Suppressor macrophage treated with lipopolysaccharide for 4 hours (primary cell): Measurements from ENCODE around the gene CASP3.
"Not testable (repeated sequence)": the region's sequence is repeated elsewhere in the genome, so short reads cannot be mapped to it uniquely, and the experiment has no call there.

Experiments
- DNase-seq: peaks from one replicate; pipeline ENCODE4 v3.0.0-alpha.2; 2020

Gene CASP3

DNA sequence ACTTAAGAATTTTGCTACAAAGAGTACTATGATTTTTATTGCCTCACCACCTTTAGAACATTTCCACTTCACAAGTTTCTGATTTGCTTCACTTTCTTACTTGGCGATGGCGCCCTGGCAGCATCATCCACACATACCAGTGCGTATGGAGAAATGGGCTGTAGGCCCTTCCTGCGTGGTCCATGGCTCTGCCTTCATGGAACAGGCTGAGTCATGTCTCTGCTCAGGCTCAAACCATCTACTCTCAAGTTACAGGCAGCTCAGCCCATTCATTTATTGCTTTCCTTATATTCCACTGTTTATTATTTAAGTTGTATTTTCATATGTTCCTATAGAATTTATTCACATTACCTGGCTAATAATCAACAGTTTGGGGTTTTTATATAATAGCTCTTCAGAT, 21.1 kb downstream of the CASP3 start:
- no peak for DNase-seq

DNA sequence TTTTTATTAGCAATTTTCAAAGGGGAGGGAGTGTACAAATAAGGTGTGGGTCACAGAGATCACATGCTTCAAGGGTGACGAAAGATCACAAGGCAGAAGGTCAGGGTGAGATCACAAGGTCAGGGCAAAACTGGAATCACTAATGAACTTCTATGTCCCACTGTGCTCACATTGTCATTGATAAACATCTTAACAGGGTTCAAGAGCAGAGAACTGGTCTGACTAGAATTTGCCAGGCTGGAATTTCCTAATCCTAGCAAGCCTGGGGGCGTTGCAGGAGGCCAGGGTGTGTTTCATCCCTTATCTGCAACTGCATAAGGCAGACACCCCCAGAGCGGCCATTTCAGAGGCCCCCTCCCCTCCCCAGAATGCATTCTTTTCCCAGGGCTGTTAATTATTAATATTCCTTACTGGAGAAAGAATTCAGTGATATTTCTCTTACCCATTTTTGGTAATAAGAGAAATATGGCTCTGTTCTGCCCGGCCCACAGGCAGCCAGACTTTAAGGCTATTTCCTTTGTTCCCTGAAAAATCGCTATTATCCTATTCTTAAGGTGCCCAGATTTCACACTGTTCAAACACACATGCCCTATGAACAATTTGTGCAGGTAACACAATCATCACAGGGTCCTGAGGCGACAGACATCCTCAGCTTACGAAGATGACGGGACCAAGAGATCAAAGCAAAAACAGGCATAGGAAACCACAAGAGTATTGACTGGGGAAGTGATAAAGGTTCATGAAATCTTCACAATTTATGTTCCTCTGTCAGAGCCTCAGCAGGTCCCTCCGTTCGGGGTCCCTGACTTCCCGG, 23.3 kb downstream of the CASP3 start:
- peak; percentile 21 for DNase-seq

DNA sequence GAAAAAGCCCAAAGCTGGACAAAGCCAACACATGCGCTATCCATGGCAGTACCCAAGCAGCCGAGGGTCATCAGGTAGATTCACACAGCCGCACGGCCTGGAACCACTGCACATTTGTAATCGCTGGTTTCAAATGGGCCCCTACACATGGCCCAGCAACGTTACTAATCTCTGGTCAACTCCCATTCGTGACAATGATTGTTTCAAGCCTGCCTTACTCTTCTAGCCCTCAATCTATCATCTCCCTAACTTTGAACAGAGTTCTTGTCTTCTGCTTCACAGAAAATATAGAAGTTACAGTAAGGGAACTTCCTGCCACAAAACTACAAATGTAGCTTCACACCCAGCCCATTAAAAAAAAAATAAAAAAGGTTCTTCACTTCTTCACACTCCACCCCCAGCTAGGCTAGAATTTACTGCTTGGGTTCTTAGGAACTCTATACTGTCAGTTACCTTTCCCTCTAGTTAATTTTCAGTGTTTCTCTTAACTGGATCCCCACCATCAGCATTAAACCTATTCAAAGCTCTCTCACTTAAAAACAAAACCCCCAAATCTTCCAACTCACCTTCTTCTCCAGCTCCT, 24.2 kb downstream of the CASP3 start:
- no peak for DNase-seq

DNA sequence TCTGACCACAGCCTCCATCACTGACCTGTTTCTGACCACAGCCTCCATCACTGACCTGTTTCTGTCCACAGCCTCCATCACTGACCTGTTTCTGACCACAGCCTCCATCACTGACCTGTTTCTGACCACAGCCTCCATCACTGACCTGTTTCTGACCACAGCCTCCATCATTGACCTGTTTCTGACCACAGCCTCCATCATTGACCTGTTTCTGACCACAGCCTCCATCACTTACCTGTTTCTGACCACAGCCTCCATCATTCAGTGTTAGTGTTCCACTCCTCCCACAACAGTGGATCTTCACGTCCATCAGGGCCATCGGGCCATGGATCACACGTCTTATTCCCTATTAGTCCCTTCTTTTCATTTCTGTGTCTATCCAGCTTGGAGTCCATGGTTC, 24.7 kb downstream of the CASP3 start:
- not testable (repeated sequence) for DNase-seq

DNA sequence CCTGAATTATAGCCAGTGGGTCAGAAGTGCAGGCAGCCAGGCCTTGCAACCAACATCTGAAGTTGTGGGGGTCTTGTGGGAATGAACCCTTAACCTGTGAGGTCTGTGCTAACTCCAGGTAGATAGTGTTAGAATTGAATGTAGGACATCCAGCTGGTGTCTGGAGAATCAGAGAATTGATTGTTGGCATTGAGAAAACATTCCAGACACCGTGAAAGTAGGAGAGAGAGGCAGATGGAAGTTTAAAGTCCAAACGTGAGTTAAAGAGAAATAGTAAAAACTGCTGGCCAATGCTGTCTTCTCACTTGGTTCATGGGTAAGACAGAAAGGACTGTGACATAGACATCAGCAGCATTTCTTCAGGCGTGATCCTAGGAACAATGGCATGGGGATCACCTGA, 27.7 kb downstream of the CASP3 start:
- DNase-seq = no peak

DNA sequence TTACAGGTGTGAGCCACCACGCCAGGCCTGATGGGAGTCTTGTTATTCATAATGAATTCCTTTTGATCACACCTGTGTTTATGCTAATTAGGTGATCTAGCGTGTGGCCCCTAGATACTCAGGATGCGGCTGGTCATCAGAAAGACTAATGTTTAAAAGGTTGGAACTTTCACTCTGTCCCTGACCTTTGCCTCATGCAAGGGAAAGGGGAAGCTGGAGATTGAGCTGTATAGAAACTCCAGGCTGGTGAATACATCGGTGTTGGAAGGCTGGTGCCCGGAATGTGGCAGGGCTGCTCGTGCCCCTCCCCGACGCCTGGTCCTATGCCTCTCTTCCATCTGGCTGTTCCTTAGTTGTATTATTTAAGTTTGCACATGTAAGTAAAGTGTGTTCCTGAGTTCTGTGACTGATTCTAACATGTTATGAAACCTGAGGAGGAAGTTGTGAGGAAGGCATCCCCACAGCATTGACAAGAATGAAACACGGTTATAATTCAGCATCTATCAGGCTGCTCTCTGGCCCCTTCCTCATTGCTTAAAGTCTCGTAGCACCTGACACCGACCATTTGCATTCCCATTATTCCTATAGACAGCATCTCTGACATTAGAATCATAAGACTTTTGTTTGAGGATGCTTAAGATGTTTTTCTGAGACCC, 28.9 kb downstream of the CASP3 start:
- peak; percentile 65 for DNase-seq

DNA sequence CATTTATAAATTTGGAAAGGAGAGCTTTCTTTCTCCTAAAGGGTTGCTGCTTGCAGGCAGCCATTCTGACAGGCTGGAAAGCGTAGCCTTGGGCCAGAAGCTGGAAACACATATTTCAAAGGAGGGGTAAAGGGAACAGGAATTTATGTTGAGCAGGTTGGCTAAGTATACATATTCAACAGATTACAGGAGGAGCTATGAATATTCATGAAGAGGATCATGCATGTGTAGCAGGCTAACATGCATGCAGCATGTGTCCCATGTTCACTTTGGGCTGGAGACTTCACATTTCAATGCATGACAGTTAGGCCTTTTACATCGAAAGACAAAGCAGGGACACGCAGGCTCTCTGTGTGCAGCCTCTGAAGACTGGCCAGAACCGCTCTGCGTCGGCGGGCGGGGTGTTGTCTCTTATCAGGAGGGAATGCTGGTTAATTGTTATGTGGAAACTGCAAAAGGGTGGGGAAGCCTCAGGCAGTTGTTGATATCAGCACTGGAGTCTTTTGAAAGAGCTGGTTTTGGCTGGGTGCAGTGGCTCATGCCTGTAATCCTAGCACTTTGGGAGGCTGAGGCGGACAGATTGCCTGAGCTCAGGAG, 31.5 kb downstream of the CASP3 start:
- peak; percentile 26 for DNase-seq

DNA sequence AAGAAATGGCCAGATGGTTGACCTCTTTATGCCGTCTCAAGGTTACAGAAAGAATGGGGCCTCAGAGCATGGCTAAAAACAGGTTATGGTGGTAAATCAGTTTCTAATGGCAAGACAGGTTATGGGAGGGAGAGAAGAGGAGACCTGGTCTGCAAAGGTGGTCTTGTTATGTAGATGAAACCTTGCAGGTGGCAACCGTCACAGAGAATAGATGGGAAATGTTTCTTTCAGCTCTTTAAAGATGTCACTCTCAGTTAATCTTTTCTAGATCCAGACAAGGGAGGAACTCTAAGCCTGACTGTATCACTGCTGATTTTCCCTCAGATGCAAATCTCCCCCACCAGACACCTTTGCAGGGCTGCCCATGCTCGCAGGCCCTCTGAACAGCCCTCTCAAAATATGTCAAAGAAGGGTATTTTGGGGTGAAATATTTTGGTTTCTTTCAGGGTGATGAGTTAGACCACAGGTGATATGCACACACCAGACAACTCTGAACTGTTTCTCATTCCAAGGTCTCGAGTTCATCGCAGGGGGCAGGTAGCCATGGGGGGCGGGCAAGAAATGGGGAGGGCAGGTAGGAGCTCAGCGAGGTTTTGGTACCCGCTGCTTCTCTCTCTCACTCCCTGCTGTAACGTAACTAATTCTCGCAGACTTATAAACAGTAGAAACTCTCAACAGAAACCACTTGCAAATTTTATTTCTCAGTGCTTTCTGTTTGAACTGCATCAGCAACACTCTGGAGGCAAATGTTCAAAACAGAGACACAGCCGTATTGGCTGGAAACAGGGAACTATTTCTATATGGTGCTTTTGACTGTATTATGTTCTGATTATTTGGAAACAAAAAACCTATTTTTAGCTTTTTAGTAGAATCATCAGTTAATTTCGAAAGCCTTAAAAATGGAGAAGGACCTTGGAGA, 32.4 kb downstream of the CASP3 start:
- DNase-seq = peak; percentile 70

DNA sequence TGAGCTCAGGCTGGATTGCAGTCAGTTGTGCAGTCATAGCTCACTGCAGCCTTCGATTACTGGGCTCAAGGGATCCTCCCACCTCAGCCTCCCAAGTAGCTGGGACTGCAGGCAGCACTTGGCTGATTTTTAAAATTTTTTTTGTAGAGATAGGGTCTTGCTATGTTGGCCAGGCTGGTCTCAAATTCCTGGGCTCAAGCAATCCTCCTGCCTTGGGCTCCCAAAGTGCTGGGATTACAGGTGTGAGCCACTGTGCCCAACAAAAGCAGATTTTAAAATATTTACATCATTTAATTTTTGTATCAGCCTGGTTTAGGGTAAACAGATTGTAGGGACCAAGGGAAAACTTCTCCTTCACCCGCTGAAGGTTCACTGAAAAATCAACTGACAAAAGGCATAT, 33.1 kb downstream of the CASP3 start:
- not testable (repeated sequence) for DNase-seq

DNA sequence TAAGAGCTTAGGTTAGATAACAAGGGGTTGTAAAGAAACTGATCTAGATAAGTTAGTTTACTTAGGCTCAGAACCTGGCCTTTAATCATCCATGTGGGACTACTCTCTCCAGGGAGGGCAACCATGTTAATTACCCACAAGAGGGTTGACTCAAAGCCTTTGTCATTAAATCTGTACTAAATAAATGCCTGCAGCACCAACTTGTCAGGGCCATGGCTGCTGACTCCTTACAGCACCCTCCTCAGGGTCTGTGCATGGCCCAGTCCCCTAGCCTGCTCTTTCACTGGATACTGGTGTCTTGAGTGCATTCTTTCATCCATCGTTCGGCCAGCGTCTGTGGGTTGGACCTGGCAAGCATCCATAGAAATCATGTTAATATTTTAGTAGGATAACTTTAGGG, 34.7 kb downstream of the CASP3 start:
- DNase-seq = no peak

DNA sequence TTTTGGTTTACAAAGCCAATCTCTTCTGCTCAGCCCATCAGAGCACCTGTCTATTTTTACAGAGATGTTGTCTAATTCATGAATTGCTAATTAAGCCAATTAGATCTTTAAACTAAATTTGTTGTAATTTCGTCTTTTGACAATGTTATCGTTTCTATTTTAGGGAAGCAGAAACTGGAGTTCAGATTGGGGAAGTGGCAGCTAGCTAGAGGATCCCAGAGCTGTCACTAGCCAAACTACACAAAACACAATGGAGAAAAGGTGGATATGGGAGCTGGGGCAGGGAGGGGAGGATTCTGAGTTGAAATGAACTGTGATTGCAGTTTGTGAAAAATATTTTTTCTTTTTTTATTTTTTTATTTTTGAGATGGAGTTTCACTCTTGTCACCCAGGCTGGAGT, 35.8 kb downstream of the CASP3 start:
- DNase-seq = peak; percentile 31

DNA sequence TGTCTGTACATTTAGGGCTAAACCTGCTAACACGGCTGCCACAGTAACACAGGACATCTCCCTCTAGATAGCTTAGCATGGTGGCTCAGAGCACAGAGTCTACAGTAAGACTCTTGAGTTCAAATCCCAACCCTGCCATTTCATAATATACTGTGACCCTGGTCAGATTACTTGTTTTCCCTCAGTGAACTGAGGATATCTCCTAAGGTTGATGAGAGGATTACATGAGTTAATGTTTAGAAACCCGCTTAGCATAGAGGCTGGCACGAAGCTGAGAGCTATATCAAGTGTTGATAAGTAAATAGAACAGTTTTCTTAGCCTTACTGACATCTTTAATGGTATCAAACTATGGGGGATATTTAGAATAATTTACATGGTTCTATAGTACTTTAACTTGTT, 37.2 kb downstream of the CASP3 start:
- no peak for DNase-seq

DNA sequence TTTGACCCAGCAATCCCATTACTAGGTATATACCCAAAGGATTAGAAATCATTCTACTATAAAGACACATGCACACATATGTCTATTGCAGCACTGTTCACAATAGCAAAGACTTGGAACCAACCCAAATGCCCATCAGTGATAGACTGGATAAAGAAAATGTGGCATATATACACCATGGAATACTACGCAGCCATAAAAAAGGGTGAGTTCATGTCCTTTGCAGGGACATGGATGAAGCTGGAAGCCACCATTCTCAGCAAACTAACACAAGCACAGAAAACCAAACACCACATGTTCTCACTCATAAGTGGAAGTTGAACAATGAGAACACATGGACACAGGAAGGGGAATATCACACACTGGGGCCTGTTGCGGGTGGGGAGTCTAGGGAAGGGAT, 41.8 kb downstream of the CASP3 start:
- not testable (repeated sequence) for DNase-seq

DNA sequence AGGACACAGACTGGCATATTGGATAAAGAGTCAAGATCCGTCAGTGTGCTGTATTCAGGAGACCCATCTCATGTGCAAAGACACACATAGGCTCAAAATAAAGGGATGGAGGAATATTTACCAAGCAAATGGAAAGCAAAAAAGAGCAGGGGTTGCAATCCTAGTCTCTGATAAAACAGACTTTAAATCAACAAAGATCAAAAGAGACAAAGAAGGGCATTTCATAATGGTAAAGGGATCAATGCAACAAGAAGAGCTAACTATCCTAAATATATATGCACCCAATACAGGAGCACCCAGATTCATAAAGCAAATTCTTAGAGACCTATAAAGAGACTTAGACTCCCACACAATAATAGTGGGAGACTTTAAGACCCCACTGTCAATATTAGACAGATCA, 46.4 kb downstream of the CASP3 start:
- not testable (repeated sequence) for DNase-seq

DNA sequence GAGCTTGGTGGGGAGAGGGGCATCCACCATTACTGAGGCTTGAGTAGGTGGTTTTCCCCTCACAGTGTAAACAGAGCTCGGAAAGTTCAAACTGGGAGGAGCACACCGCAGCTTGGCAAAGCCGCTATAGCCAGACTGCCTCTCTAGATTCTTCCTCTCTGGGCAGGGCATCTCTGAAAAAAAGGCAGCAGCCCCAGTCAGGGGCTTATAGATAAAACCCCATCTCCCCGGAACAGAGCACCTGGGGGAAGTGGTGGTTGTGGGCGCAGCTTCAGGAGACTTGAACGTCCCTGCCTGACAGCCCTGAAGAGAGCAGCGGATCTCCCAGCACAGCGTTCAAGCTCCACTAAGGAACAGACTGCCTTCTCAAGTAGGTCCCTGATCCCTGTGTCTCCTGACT, 48.3 kb downstream of the CASP3 start:
- not testable (repeated sequence) for DNase-seq

DNA sequence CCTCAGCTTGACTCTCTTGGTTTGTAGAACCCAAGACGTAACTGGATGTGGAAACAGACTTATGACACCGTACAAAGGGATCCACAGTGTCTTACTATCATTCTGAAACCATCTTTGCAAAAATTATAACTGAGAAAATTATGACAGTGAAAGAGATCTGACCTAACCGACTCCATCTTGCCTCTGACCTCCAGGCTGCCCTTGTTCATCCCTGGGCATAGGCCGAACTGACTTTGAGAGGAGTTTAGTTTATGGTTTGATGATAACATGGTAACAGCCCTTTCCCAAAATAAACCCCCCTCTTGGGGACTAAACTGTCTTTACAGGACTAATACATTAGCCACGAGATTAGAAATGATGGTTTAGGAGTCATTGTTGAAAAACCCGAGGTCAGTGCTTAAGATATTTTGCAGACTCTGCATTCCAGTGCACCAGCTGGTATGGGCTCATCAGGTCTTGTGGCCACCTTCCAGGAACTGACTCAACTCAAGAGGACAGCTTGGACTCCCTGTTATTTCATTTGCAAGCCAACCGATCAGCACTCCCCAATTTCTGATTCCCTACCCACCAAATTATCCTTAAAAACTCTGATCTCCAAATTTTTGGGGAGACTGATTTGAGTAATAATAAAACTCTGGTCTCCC, 49.6 kb downstream of the CASP3 start:
- DNase-seq = no peak

DNA sequence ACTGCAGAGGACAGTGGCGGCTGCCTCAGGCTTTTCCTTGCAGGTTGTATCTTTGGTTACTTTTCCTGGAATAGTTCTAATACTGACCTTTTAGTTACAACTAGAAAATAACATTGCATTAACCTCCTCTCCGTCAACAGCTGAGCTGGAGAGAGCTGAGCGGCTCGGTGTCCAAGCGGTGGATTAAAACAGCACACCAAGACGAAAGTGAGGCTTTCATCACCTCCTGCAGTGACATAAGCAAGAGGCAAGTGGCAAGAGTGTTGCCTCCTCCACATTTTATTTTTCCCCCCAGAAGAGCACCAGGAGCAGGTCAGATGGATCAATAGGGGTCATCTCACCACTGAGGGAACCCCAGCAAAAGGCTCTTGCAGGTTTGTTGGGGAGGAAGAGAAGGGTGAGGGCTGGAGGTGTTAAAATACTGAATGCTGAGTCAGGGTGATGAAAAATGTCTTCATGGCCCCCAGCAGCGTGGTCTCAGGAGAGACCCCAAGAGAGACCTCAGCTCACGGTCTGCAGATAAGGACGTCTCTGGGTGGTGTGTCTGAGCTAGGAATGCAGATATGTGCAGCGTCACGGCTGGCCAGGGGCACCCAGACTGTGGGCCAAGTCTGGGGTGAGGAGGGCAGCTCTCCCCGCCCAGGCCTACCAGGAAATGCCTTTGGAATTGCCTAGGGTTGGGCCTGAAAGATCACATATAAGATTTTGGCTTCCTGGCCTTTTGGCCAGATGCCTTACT, 50.3 kb downstream of the CASP3 start:
- no peak for DNase-seq

DNA sequence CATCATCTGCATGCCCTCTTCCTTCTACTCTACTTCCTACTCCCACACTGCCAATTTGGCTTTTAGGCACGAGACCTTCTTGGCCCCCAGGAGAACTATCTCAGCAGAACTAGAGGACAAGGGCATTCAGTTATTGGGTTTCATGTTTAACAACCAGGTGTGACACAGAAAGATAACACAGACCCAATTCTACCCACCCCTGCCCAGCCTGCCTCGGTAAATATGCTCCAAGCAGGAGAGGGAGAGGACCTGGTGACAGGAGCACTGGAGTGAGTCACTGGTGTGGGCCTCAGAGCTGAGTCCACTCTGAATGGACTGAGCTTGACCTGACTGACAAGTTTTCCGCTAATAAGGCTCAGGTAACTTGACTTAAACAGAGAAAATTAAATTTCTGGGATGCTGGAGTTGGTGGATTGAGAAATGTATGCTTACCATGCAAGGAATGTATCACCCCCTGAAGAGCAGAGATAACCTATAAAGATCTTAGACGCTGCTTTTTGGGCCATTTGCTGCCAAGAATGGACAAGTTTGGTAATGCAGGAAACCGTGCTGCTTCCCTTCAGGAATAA, 52.5 kb downstream of the CASP3 start:
- DNase-seq = no peak

DNA sequence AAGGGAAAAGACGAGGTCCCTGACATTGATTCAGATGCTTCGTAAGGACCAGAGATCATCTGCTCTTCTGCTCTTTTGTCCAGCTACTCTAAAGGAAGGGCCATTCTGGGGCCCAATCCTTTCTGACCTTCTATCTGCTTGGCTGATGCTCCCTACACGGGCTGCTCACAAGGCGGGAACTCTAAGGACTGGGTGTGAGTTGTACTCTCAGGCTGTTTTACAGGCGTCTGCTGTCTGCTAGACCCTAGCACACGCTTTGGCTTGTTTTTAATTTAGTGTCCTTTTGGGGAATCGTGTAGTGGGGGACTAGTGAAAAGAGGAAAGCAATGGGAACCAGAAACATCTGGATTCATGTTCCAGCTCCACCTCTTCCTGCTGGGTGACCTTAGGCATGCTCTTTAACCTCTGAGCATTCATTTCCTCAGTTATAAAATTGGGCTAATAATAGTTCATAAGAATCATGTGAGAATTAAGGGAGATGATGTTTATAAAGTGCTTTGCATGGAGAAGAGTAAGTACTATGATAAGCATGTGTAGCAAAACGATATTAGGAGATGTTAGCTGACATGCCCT, 53.1 kb downstream of the CASP3 start:
- DNase-seq = no peak

DNA sequence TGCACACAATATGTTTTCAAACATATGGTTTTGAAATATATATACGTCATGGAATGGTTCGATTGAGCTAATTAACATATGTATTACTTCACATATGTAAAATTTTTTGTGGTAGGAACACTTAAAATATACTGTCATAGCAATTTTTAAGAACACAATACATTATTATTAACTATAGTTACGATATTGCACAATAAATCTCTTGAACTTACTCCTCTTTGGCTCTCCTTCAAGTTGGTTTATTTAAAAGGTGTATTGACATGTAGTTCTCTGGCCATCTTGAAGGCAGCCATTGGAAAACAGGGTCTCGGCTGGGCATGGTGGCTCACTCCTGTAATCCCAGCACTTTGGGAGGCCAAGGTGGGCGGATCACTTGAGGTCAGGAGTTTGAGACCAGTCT, 53.8 kb downstream of the CASP3 start:
- no peak for DNase-seq

DNA sequence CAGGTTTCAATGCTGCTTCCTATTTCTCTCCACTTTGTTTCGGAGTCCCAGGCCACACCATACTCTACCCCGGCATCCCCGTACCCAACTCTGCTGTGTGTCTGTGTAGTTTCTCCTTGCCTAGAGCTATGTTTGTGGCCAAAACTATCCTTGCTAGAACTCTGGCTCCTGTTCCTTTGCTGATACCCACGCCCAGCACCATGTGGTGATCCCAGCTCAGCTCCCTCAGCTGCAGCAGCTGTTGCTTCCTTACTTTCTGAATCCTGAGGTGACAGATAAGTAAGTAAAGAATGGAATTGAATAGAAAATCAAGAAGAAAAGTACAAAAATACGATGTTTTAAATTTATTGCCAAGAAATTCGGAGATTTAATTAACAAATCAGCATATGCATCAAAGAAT, 55.8 kb downstream of the CASP3 start:
- DNase-seq = no peak
